ENCODE data around the gene GFPT1.

Gene GFPT1

DNA sequence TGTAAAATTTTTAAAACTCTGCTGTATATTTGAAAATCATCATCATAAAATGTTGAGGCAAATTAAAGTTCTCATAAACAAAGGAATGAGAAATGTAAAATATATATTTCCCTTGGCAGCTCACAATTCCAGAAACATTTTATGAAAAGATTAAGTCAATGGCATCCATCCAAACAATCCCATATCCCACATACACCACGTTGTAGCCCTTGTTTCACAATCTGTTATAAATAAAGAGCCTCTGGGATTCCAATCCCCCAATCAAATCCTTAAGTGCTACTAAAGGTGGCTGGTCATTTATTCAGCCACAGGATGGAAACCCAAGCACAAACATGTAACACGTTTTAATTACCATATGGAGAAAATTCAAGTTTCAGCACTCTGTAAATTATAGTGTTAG is 51.7 kb downstream of the GFPT1 start:
- no peak for DNase-seq (ENCODE audit: low read depth)
- no peak for TF ChIP-seq MYC (IDR thresholded peaks at IDR 0.05; ENCODE audit: low read depth, low read length)
- TF ChIP-seq CTCF (IDR thresholded peaks at IDR 0.05; ENCODE audit: low read depth, low read length), result no peak
- TF ChIP-seq MAX (IDR thresholded peaks at IDR 0.05; ENCODE audit: low read depth, low read length), result no peak
- TF ChIP-seq POLR2A (IDR thresholded peaks at IDR 0.05; ENCODE audit: extremely low read depth, insufficient read length), result no peak
- H3K4me3 ChIP-seq (ENCODE audit: low read depth, low read length), result no peak overlapping the region

GRCh38 chr2:69333352-69333751 is 53.7 kb downstream of the GFPT1 start:
- no peak for DNase-seq (ENCODE audit: low read depth)
- no peak overlapping the region for H3K4me3 ChIP-seq (ENCODE audit: low read depth, low read length)
- TF ChIP-seq MYC (IDR thresholded peaks at IDR 0.05; ENCODE audit: low read depth, low read length) (no peak), CTCF (IDR thresholded peaks at IDR 0.05; ENCODE audit: low read depth, low read length) (no peak), MAX (IDR thresholded peaks at IDR 0.05; ENCODE audit: low read depth, low read length) (no peak)

GRCh38 chr2:69330781-69331180 is 56.2 kb downstream of the GFPT1 start:
- DNase-seq (ENCODE audit: low read depth), result no peak
- no peak overlapping the region for H3K4me3 ChIP-seq (ENCODE audit: low read depth, low read length)
- no peak for TF ChIP-seq POLR2A (IDR thresholded peaks at IDR 0.05; ENCODE audit: extremely low read depth, insufficient read length)

GRCh38 chr2:69322631-69323030 is 64.4 kb downstream of the GFPT1 start:
- H3K4me3 ChIP-seq (ENCODE audit: low read depth, low read length), result no peak overlapping the region
- TF ChIP-seq MAX (IDR thresholded peaks at IDR 0.05; ENCODE audit: low read depth, low read length), result no peak
- no peak for TF ChIP-seq MYC (IDR thresholded peaks at IDR 0.05; ENCODE audit: low read depth, low read length)
- no peak for TF ChIP-seq POLR2A (IDR thresholded peaks at IDR 0.05; ENCODE audit: extremely low read depth, insufficient read length)
- no peak for TF ChIP-seq CTCF (IDR thresholded peaks at IDR 0.05; ENCODE audit: low read depth, low read length)
- DNase-seq (ENCODE audit: low read depth), result no peak

GRCh38 chr2:69316550-69316949 is 70.5 kb downstream of the GFPT1 start:
- no peak for DNase-seq (ENCODE audit: low read depth)
- no peak for TF ChIP-seq CTCF (IDR thresholded peaks at IDR 0.05; ENCODE audit: low read depth, low read length)
- no peak for TF ChIP-seq MAX (IDR thresholded peaks at IDR 0.05; ENCODE audit: low read depth, low read length)
- TF ChIP-seq POLR2A (IDR thresholded peaks at IDR 0.05; ENCODE audit: extremely low read depth, insufficient read length), result no peak
- no peak for TF ChIP-seq MYC (IDR thresholded peaks at IDR 0.05; ENCODE audit: low read depth, low read length)

DNA sequence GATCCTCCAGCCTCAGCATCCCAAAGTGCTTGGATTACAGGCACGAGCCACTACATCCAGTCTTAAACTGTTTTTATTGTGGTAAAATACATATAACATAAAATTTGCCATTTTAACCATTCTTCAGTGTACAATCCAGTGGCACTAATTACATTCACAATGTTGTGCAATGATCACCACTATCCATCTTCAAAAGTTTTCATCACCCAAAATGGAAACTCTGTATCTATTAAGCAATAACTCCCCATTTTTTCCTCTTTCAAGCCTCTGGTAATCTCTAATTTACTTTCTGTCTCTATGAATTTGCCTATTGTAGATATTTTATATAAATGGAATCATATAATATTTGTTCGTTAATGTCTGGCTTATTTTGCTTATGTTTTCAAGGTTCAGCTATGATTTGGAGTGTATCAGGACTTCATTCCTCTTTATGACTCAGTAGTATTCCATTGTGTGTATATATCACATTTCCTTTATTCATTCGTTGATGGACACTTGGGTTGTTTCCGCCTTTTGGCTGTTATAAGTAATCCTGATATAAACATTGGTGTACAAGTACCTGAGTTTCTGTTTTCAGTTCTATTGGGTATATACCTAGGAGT is 71.8 kb downstream of the GFPT1 start:
- no peak overlapping the region for H3K4me3 ChIP-seq (ENCODE audit: low read depth, low read length)
- no peak for DNase-seq (ENCODE audit: low read depth)
- TF ChIP-seq MYC (IDR thresholded peaks at IDR 0.05; ENCODE audit: low read depth, low read length) (no peak), MAX (IDR thresholded peaks at IDR 0.05; ENCODE audit: low read depth, low read length) (no peak), POLR2A (IDR thresholded peaks at IDR 0.05; ENCODE audit: extremely low read depth, insufficient read length) (no peak), CTCF (IDR thresholded peaks at IDR 0.05; ENCODE audit: low read depth, low read length) (no peak)

More at GRCh38 chr2:69316550-69316949, 70.5 kb downstream of the GFPT1 start:
- no peak overlapping the region for H3K4me3 ChIP-seq (ENCODE audit: low read depth, low read length)

Measured in NB4 (cell line).